IPS-NIHi7 (cell line): ENCODE measurements around the gene JAKMIP1.

Experiments used
- DNase-seq: peaks from one replicate; pipeline ENCODE4 v3.0.0; 2012; ENCODE audit warnings: mixed read lengths; ENCODE audit errors: extremely low spot score

Gene JAKMIP1

DNA sequence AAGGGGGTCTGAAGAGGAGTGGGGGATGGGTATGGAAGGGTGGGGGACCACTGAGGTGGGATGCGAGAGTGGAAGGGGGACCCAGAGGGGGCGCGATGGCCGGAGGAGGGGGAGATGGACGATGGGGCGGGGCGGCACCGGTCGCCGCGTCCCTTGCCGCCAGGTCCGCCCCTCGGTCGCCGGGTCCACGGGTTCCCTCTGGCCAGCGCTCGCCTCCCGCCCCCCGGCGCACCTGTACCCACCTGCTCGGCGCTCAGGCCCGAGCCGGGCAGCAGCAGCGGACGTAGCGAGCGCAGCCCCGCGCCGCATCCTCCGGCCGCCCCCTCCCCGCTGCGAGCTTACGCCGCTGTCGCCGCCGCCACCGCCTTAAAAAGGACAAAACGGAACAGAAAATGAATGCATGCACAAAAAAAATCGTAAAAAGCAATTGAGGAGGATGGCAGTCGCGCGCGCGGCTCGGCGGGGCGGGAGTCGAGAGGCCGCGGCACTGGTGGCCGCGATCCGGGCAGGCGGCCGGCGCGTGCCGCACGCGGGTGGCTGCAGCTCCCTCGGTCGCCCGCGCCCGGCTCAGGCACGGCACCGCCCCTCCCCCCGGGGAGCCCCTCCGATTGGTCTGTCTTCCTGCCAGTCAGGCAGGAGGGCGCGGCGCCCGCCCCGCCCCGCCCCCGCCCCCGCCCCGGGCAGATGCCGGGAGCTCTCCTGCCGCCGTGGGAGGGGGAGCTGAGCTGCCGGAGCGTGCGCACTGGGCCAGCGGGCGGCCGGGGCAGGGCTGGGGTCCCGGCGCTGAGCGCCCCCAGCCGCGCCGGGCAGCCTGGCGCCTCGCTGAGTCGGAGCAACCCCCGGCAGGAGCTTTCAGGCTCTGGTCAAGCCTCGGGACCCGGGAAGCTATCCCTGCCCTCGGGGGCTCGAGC lies at the start of gene JAKMIP1:
Gene JAKMIP1, minus strand, starts transcription at position 539 of the 911 bp plus-strand sequence. CDS start 87,699 bp downstream, outside the sequence.
- peak; percentile 97 for DNase-seq

DNA sequence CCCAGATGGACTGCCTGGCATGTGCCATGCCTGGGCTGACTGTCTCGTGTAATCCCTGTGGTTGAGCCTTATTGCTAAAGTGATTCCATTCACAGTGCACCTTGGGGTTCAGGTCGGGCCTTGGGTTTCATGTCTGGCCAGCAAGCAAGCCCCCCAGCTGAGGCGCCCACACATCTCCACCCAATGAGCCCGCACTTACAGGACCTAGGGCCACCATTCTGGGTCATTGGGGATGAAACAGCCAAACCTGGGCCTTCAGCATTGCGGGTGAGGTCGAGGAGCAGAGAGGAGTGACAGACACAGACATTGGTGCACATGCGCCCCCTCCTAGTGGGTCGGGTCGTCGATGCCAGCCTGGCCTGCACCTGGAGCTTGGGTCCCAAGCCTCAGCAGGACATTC lies 48.0 kb upstream of the JAKMIP1 start:
- DNase-seq = no peak

DNA sequence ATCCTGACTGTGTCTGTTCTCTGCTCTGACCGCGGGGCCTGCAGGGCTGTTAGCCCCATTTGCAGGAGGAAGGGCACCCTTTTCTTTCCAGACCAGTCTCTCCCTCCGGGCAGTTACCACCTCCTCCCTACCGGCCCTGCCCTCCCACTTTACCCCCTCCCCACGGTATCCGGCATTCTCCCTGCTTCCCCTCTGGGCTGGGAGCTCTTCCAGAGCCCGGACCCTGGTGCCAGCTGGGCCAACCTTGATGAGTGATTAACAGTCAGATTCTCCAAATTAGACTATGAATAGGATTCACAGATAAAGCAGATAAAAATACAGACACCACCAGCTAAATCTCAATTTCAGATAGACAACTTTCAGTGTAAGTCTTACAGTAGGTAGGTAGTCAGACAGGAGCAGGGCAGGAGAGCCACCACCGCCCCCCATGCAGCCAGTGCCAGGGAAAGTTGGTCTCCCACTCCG lies 45.9 kb upstream of the JAKMIP1 start:
- DNase-seq = no peak

DNA sequence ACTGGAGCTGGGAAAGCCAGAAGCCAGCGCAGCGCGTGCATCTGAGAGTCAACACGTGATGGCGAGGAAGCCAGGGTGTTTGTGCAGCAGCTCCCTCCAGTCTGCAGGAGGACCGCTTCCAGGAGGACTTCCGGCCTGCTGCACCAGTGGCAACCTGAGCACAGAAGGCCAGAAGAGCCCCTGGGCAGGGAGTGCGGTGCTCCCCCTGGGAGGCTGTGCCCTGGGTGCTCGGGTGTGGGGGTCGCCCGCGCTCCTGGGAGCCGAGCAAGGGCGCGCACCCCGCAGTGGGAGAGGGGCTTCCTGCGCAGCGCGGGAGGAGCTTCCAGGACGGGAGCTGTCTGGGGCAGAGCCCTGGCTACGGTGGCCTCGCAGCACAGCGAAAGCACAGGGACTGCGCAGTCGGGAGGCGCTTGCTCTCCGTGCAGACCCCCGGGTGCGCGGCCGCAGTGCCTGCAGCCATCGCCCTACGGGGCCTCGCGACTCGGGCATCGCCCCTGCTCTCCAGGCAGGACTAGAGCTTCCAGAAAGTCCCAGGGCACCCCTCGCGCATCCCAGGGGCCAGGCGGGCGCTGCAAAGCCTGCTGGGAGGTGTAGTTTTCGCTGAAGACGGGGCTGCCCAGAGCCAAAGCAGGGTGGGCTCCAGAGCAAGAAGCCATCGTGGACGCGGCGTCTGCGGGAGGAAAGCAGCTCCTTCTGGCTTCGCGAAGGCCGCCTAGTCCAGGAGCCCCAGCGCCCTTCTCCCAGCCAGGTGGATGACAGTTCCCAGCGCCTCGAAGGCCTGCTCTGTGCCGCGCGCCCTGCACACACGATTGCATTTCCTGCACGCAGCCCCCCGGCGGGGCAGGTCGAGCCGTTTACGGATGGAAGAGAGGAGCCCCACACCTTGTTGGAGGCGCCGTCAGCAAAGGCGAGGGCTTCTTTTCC lies 45.2 kb upstream of the JAKMIP1 start:
- peak; percentile 74 for DNase-seq

DNA sequence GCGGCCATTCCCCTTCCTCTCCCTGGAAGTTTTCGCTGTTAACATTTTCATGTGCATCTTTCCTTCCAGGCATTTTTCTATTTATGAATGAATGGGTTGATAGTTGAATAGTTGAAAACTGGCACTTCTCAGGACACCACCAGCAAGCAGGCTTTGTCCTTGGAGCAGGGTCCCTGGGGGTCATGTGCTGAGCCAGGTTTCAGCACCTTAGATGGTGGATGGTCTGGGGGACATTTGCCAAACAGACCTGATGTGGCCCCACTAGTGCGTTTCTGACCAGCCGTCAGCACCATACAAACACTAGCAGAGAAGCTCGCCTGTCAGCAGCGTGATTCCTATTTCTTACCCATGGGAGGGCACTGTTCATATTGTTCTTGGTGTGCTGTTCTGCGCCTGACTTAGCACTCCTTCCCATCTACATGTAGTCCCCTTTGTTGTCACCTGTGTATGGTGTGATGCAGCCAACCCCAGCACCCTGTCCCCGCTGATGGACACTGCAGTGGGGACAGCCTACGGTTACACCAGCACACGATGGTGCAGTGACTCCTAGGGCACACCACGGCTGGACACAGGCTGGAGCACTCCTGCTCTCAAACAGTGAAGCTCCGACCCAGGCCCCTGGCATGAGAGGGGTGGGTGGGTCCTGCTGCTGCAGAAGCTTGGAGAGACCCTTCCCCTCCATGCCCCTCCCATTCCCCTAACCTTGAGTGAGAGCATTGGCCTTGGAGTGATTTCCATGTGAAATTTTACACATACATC lies 42.1 kb upstream of the JAKMIP1 start:
- no peak for DNase-seq

DNA sequence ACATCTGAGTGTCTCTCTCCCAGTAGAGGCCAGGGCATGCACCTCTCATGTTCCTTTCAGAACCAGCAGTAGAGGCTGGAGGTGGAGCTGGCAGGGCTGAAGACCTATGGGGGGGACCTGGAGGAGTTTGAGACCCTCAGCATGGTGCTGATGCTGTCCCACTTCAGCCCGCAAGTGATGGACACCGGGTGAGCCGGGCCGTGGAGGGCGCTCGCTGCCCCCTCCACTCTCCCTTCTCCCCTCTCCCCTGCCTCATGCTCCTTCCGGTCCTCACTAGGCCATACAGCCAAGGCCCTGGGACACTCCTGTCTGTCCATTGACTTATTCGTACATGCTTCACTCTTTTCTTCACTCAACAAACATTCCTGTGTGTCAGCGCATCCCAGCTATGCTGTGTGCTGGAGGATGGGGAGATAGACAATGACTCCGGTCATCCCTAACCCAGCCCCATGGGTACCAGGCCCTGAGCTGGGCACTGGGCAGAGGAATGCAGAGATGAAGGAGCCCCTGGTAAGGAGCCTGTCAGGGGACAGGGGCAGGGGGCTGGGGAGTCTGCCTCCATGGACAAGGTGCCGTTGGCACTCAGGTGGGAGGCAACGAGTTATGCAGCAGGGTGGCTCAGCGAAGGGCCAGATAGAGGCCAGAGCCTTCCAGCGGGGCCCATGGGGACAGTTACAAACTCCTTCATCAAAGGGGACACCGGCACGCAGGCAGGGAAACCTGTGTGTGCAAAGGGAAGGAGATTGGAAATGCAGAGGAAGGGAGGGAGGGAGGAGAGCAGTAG lies 40.9 kb upstream of the JAKMIP1 start:
- no peak for DNase-seq

DNA sequence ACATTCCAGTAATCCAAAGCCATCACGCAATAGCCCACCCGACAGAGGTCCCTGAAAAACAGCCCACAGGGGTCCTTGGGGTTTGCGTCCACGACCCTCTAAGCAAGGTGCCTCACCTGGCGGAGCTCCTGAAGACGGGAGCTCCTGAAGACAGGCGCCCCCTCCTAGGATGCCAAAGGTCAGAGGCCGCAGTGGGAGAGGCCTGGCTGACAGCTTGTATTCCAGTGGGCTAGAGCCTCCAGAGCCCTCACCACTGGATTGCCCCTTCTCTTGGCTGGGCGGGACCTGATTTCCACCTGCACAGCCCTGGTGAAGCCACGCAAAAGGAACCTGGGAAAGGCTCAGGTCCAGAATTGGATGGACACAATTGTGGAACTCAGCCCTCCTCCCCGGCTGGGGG lies 39.6 kb upstream of the JAKMIP1 start:
- no peak for DNase-seq

DNA sequence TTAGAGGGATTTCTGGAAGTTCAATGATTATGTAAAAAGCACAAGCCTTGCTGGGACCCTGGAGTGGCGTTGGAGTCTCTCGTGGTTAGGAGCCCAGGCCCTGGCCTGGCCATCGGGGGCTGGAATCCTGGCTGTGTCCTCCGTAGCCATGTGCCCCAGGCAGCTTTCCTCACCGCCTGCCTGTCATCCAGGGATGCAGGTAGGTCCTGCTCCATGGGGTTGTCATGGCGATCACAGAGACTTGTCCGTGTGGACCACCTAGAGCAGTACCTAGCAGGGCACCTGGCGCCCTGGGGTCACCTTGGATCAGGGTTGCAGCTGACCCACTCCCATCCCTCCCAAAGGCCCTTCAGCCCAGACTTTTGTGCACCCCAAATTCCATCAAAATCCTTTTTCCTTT lies 39.1 kb upstream of the JAKMIP1 start:
- no peak for DNase-seq

DNA sequence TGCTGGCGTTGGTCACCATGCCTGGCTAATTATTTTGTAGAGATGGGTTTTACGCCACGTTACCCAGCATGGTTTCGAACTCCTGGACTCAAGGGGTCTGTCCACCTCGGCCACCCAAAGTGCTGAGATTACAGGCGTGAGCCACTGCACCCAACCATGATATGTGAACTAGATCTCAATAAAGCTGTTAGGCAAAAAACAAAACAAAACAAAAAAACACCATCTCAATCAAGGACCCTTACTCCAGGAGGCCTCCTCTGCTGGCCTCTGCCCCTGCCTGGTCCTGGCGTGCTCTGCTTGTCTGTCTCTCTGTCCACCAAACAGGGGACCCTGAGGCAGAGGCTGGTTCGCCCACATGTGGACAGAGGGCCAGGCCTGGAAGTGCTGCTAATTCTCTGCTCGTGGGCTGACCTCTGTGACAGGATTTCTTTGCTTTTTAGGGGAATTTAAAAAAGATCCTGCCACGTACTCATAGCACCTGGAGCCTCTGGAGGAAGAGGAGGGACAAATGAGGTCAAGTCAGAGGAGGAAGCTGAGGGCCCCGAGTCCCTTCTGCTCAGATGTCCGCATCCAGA lies 36.6 kb upstream of the JAKMIP1 start:
- no peak for DNase-seq

DNA sequence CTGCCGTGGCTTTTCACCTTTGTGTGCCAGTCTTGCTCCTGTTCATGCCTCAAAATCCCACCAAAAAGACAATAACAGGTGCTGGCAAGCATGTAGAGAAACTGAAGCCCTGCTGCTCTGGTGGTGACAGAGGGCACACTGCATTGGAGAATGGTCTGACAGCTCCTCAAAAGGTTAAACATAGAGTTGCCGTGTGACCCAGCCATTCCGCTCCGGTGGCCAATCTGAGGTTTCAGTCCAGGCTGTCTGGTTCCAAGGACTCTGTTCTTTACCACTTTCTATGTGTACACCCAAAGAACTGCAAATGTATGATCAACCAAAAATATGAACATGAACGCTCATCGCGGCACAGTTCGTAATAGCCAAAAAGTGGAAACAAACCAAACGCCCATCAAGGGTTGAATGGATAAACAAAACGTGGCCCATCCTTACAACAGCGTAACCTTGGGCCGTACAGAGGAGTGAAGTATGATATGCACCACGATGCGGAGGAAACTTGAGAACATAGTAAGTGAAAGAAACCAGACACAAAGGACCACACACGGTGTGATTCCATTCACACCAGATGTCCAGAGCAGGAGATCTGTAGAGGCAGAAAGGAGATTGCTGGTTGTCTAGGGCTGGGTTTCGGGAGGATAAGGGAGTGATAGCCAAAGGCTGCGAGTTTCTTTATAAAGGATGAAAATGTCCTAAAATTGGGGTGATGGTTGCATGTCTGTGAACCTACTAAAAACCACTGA lies 35.7 kb upstream of the JAKMIP1 start:
- DNase-seq = no peak

DNA sequence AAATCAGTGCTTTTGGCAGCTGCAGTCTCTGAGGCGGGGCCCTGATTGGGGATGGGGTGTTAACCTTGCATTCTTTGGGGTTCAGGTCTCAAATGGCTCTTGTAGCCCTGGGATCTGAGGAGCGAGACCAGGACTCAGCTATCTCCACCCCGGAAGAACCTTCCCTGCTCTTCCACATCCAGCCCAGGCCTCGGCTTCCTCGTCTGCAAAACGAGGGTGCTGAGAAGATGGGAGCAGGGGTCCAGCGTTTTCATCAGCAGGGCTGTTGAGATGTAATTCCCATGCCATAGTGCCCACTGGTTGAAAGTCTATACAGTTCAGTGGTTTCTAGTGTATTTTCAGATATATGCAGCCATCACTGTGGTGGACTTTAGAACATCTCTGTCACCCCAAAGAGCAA lies 34.7 kb upstream of the JAKMIP1 start:
- no peak for DNase-seq

DNA sequence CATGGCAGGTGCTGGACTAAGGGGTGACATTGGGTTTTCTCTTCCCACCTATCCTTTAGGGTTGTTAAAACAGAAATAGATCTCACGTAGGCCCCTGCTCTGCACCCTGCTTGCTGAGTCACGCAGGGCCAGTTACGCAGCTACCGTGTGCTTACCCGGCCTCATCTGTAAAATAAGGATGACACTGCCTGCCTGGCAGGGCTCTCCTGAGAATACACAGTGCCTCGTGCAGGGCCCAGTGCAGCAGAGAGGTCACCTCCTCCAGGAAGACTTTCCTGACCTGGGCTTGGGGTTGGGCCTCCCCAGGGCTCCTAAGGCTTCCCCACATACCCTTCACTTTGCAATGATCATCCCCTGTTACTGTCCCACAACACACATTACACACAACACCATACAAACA lies 33.6 kb upstream of the JAKMIP1 start:
- DNase-seq = no peak

DNA sequence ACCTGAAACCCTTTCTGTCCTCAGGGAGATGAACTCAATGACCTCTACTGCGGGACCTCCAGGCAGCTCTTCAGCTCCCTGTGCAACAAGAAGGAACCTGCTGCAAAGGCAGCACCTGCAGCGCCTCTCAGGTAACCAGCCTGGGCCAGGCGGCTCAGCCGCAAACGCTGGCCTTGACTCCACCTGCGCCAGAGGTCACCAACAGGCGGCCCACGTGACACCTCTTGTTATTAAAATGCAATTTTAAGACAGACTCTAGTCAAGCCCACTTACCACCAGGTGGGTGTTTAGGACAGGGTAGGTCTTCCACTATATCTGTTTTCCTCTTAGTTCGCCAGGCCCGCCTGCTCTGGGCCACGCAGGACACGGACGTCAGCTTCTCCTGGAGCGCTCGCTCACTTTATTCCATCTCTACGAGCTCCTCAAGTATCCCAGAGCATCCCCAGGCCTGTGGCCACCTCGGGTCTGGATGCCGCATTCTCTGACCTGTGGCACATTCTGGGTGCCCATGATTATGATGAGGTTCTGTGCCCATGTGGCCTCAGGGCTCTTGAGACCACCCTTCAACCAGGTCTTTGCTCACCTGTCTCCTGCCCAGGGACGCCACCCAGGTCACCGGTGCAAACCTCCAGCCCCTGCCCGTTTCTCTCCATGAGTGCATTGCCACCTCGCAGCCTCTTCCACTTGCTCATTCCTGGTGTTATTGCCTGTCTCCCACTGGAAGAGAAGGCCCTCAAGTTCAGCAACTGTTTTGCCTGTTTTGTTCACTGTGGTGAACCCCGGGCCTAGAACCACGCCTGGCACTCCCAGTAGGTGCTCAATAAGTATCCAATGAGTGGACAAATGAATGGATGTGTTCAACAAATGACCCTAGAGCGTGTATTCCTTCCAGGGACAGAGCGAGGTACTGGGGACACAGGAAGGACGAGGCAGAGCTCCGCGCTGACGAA lies 32.8 kb upstream of the JAKMIP1 start:
- DNase-seq = no peak

DNA sequence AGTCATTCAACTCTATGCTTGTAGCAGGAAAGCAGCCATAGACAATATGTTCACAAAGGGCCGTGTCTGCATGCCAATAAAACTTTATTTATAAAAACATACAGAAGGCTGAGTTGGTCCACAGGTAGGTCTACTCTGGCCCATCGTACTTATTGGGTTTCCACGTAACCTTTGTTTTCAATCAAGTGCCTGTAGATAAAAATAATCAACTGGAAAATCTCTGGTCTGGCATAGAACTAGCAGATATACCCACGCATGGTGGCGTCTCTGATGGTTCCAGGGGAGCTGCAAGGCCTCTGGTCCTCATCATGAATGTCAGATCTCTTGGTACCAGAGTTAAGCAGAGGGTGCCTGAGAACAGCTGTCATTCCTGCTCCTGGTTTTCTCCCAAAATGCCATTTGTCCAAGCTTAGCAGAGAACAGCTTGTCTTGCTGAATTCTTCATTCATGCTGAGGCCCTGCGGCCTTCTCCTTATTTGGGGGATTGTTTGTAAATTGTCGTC lies 31.4 kb upstream of the JAKMIP1 start:
- no peak for DNase-seq

DNA sequence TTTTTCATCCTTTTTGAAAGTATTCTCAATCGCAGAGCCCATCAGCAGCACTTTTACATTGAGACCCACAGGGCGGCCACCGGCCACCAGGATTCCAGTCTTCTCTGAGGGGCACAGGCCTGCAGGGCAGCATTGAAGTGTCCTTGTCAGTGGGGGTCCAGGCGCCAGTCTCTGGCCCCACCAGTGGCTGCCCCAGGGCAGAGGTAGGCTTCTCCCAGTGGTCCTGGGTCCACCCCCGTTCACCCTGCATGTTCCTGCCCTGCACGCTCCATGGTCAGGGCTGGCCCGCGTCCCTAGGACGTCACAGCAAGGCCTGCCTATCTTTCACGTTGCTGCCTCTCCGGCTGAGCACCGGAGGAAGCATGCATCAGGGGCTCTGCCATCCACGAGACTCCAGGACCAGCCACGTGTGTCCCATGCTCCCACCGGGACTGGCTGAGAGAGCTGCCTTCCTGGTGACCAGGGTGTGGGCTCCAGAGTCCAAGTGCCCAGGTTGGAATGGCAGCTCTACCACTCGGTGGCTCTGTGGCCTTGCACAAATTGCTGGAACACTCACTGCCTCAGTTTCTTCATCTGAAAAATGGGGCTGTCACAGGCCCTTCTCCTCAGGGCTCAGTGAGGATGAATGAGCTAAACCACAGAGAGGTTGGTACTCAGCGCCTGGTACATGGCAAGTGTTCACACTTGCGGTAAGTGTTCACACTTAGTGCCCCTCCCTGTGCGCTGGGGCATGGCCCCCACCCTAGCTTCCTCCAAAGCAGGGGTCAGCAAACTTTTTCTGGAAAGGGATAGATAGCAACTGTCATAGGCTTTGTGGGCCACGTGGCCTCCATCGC lies 30.7 kb upstream of the JAKMIP1 start:
- no peak for DNase-seq

DNA sequence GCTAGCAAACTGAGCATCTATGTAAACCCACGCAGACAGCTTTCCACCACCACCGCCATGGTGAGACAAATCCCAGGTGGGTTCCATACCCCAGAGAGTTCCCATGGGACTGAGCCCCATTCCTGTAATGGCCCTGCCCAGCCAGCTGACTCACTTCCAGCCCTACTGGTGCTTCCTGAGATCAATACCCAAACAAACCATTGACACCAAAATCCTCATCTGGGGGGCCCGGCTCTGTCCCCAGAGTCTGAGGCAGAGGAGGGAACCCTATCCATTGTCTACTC lies 30.1 kb upstream of the JAKMIP1 start:
- no peak for DNase-seq

DNA sequence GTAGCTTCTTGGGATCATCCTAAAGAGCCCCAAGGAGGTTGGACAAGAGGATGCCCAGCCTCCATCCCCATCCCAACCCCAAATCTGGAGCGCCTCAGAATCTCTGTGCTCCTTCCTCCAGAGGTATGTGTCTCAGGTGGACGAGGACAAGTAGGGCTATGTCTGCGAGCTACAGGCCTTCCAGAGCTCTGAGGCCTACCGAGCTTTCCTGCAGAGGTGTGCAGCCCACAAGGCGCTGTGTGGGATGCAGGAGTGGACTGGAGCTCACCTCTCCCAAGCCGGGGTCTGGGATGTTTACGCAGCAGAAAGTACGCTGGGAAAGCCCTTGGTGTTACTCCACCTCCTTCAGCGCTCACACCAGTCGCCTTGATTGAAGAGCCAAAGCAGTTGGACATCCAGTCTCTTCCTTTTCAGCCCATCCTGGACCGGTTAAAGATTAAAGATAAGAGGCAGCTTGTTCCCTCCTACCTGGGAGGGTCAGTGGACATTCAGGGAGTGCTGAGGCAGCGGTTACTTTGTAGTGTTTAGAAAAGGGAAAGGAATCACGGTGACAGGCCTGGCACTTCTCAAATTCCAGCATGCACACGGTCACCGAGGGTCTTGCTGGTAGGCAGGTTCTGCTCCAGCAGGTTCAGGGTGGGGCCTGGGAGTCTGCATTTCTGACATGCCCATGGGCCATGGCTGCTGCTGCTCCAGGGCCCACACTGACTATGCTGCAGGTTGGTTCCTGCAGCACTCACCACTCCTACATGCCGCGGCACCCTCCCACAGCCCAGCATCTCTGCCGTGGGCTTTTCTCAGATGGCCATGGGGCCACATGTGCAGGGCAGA lies 29.5 kb upstream of the JAKMIP1 start:
- no peak for DNase-seq
